HCEC 1CT (cell line): ENCODE data around the gene A4GALT.
"Not testable (repeated sequence)": the region's sequence is repeated elsewhere in the genome, so short reads cannot be mapped to it uniquely, and the experiment has no call there.

Source experiments
- DNase-seq: peaks from one replicate; pipeline ENCODE4 v3.0.0-alpha.2; 2017

A4GALT gene

DNA sequence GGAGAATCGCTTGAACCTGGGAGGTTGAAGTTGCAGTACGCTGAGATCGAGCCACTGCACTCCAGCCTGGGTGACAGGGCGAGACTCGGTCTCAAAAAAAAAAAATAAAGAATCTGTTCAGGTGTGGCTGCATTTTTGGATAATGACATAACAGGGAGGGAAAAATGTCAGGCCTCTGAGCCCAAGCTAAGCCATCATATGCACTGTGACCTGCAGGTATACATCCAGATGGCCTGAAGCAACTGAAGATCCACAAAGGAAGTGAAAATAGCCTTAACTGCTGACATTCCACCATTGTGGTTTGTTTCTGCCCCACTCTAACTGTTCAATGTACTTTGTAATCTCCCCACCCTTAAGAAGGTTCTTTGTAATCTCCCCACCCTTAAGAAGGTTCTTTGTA lies 19.6 kb upstream of the A4GALT start:
- DNase-seq: not testable (repeated sequence)

DNA sequence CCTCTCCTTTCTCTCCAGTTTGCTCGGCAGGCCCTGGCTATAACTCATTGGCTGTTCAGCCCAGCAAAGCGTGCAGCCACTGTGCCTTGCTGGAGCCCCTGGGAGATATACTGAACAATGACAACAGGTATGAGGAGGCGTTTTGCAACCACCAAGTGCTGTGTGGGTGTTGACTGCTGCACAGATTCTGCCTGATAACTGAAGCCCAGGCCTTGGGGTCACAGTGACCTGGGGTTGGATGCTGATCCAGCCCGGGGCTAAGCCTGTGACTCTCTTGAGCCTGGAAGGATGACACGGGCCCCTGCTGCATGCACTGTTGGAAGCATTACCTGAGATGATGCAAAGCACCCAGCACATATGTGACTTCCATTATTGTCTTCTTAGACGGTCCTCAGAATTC lies 13.7 kb upstream of the A4GALT start:
- DNase-seq: no peak

DNA sequence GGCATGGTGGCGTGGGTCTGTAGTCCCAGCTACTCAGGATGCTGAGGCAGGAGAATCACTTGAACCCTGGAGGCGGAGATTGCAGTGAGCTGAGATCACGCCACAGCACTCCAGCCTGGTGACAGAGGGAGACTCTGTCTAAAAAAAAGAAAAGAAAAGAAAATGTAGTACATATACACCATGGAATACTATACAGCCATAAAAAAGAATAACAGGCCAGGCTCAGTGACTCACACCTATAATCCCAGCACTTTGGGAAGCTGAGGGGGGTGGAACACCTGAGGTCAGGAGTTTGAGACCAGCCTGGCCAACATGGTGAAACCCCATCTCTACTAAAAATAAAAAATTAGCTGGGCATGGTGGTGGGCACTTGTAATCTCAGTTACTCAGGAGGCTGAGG lies 12.7 kb upstream of the A4GALT start:
- not testable (repeated sequence) for DNase-seq

- no peak for DNase-seq
Observed at GRCh38 chr22:42732081-42732480, 11.4 kb upstream of the A4GALT start.

- DNase-seq: no peak
Observed at GRCh38 chr22:42726811-42727210, 6.1 kb upstream of the A4GALT start.

- DNase-seq: no peak
Observed at GRCh38 chr22:42725606-42726355, 5.1 kb upstream of the A4GALT start.

- DNase-seq: no peak
Observed at GRCh38 chr22:42724062-42724461, 3.4 kb upstream of the A4GALT start.

DNA sequence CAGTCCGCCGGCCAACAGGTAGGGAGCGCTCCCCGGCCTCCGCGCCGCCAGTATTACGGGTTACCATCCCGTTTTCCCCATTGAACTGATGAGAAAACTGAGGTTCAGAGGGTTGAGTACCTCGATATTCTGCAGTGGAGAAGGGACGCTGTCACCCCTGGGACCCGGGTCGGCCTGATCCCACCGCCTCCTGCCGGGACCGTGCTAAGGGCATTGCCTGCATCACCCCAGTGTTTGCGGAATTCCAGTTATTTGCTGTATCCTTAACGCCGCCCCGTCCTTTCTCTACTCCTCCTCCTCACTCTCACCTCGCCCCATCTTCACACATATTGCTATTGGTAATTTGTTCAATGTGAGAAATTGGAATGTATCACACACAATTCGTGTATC lies 370 bp upstream of the A4GALT start:
- no peak for DNase-seq

GRCh38 chr22:42719656-42720262 lies 911 bp downstream of the A4GALT start:
- no peak for DNase-seq

DNA sequence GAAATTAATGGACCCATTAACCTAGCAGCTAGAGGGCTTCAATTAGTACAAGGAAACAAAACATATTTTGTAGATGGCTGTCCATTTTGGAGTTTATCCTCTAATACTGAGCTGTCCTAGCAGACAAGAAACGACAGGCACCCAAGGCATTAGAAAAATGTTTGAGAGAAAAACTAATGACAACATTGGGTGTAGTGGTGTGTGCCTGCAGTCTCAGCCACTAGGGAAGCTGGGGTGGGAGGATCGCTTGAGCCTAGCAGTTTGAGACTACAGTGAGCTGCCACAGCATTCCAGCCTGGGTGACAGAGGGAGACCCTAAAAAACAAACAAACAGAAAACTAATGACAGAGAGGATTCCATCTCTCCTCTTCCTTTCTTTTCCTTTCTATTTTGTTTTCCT lies 1.5 kb downstream of the A4GALT start:
- no peak for DNase-seq

DNA sequence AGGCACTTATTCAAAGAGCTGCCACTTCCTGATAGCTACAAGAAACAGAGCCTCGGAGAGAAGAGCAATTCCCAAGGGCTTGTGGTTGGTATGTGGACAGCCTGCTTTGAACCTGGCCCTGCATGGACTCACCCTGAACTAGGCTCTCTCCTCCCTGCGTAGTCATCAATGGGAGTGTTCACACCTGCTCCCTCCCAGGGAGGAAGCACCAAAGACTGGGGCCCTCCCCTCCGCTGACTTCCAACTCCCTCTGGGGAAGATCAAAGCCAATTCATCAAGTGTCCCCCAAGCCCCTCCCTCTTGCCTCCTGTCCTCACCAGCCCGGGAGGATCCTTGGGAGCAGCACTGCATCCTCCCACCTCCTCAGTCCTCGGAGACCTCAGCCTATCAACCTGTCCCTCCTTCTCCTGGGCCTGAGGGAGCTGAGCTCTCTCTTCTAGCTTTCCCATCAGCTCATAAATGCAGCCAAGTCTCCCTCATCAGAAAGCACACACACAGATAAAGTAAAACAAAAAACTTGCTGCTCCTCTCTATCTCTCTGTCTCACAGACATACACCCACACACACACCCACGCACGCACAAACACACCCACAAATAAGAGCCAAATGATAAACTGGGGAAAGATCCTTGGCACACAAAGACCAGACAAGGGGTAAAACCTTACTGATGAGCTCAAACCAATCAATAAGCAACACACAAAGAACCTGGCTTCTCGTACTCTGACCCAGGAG lies 3.3 kb downstream of the A4GALT start:
- DNase-seq: no peak

- no peak for DNase-seq
Observed at GRCh38 chr22:42716649-42717127, 4.0 kb downstream of the A4GALT start.

DNA sequence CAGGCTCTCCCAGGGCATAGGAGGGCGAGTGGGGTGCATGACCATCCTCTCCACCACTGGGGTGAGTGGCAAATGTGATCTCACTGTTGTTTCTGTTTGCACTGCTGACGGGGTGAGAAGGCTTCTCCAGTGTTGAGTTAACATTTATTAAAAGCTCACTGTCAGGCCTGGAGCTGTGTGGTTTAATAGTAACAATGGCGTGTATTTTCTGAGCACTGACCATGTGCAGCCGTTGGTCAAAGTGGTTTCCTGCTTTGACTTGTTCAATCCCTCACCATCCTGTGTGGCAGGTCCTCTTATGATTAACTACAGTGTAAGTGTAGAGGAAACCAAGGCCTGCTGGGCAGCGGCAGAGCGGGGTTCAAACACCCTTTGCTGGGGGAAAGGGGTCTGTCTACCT lies 4.4 kb downstream of the A4GALT start:
- no peak for DNase-seq

DNA sequence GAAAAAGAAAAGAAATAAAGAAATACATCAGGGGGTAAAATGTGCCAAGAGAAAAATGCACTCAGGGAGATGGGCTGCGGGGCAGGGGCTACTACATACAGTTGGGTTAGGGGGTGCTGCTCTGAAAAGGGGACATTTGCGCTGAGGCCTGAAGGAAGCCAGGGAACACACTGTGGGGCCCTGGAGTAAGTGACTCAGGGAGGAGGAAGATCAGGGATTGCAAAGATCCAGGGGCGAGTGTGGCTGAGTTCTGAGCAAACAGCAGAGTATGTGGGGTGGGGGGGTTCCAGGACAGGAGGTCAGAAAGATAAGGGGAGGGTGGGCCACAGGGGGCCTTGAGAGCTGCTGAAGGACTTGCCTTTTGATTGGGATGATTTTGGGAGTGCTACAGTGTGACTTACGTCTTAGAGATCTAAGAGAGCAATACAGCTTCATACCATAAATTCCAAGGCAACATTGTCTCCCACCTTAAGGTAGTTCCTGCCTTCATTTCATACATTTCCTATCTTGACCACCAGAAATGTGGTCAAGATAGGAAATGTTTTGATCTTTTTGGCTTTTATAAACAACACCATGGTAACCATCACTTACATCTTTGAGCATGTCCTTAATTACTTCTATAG lies 5.8 kb downstream of the A4GALT start:
- DNase-seq: no peak

- no peak for DNase-seq
Observed at GRCh38 chr22:42714308-42714707, 6.4 kb downstream of the A4GALT start.

DNA sequence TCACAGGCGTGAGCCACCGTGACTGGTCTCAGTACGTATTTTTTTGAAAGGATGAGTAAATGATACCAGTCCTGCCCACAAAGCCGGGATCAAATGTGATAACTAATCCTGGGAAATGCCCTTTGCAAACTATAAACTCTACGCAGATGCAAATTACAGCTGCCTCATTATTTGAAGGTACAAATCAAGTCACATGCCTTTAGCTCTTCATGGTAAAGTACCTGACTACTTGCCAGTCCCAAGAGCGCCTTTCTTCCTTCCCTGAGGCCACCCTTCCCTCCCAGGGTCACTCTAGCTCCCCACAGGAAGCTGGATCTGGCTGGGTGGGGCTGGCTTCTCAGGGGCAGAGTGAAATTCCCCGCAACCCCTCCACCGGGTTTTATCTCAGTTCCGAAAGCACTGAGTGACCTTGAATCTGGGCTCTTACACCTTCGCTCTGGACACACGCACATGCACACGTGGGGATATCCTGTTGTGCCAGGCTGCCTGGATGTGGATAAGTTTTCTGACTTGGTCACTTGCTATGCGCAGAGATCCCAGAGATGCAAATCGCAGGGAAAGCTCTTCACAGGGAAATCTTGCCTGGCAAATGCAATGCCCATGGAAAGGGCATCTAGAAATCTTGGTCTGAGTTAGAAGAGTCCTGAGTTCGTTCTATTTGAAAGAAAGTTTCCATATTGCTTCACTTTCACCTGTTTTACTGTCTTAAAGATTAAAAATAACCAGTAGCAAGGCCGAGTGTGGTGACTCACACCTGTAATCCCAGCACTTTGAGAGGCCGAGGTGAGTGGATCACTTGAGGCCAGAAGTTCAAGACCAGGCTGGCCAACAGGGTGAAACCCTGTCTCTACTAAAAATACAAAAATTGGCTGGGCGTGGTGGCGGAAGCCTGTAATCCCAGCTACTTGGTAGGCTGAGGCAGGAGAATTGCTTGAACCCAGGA lies 8.5 kb downstream of the A4GALT start:
- no peak for DNase-seq

GRCh38 chr22:42711281-42711731 lies 9.4 kb downstream of the A4GALT start:
- DNase-seq: no peak

DNA sequence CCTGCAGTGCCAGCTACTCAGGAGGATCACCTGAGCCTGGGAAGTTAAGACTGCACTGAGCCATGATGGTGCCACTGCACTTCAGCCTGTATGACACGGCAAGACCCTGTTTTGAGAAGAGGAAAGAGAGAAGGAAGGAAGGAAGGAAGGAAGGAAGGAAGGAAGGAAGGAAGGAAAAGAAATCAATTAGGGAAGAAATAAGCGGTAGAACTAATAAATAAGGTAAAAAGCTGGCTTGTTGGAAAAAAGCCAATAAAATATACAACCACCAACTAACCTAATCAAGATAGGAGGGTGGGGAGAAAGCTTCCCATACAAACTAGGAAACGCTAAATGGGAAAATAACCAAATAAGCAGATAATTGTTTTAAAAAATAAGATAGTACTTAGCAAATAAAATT lies 12.3 kb downstream of the A4GALT start:
- DNase-seq: no peak

DNA sequence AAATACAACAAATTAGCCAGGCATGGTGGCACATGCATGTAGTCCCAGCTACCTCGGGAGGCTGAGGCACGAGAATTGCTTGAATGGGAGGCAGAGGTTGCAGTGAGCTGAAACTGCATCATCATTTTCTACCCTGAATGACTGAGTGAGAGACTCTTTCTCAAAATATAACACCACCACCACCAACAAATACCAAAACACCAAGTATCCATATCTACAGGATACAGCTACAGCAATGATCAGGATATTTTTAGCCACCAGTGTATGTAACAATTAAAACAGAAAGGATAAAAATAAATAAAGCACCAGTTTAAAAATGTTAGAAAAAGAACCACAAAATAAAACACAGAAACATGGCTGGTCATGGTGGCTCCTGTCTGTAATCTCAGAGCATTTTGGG lies 13.2 kb downstream of the A4GALT start:
- DNase-seq: no peak

- no peak for DNase-seq
Observed at GRCh38 chr22:42704896-42705295, 15.8 kb downstream of the A4GALT start.

GRCh38 chr22:42702675-42703074 lies 18.0 kb downstream of the A4GALT start:
- no peak for DNase-seq

- no peak for DNase-seq
Observed at GRCh38 chr22:42701694-42702093, 19.0 kb downstream of the A4GALT start.
